ENCODE results near the gene KCNJ6.
"Not testable (repeated sequence)": the region's sequence is repeated elsewhere in the genome, so short reads cannot be mapped to it uniquely, and the experiment has no call there.

Gene KCNJ6

DNA sequence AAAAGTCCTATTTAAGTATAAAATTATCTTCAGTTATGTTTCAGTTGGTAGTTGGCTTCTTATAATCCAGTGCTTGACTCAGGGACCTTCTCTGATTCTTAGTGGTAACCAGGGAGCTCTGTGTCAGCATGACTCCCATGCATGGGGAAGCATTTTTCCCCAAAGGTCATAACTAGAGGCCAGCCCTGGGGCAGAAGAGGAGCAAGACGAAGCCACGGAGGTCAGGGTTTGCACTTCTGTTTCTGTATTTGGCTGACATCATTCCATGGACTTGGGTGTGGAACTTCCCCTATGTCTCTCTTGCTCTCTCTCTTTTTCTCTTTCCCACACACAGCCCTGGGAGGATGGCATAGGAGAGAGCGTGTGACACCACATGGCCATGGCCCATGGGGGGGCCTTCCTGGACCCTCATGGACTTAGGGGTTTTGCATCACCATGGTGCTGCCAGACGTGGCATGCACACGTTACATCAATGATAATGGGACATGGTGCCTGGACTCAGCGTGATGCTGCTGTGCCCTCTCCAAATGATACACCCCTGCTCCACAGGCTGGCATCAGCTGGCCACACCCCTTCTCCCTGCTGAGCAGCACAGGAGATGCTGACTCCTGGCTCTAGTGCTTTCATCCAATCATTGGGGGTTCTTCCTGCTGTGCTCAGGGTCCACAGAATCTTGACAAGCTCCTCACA lies 260.5 kb downstream of the KCNJ6 start:
- no peak for TF ChIP-seq ZNF274 (IDR thresholded peaks at IDR 0.05; ENCODE audit: low read depth, low read length)
- H3K4me3 ChIP-seq (ENCODE audit: low read length), result no peak overlapping the region

- no peak for TF ChIP-seq ZNF274 (IDR thresholded peaks at IDR 0.05; ENCODE audit: low read depth, low read length)
- H3K4me3 ChIP-seq (ENCODE audit: low read length), result no peak overlapping the region
Observed at GRCh38 chr21:37654596-37654995, 261.7 kb downstream of the KCNJ6 start.

- no peak overlapping the region for H3K4me3 ChIP-seq (ENCODE audit: low read length)
- TF ChIP-seq ZNF274 (IDR thresholded peaks at IDR 0.05; ENCODE audit: low read depth, low read length), result no peak
Observed at GRCh38 chr21:37653201-37653600, 263.1 kb downstream of the KCNJ6 start.

DNA sequence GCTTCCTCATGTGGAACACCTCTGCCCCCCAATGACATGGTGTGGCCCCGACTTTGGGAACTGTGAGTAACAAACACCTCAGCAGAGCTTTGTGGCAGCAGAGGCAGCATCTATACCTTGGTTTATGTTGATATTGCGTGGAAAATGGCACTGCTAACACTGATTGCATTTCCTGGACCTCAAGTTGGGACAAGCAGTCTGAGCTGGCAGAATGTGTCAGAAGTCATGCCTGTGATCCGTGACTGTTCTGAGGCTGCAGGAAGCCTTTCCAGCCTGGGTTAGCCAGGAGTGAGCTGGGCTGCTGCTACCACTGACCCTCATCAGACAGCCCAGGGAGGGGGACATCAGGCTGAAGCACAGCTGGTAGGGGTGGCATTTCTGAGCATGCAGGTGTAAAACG lies 268.5 kb downstream of the KCNJ6 start:
- H3K4me3 ChIP-seq (ENCODE audit: low read length), result no peak overlapping the region
- no peak for TF ChIP-seq ZNF274 (IDR thresholded peaks at IDR 0.05; ENCODE audit: low read depth, low read length)

DNA sequence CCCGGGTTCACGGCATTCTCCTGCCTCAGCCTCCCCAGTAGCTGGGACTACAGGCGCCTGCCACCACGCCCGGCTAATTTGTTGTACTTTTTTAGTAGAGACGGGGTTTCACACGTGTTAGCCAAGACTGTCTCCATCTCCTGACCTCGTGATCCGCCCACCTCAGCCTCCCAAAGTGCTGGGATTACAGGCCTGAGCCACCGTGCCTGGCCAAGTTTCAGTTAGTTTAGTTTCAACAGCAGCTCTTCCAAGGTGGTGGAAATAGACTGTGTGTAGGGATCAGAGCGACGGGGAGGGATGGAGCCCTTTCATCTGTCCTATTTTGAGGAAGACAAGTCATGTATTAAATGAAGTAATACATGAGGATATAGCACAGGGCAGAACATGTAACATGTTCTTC lies 269.5 kb downstream of the KCNJ6 start:
- H3K4me3 ChIP-seq (ENCODE audit: low read length), result not testable (repeated sequence)

GRCh38 chr21:37645848-37646247 lies 270.4 kb downstream of the KCNJ6 start:
- H3K4me3 ChIP-seq (ENCODE audit: low read length), result no peak overlapping the region
- TF ChIP-seq ZNF274 (IDR thresholded peaks at IDR 0.05; ENCODE audit: low read depth, low read length), result no peak

DNA sequence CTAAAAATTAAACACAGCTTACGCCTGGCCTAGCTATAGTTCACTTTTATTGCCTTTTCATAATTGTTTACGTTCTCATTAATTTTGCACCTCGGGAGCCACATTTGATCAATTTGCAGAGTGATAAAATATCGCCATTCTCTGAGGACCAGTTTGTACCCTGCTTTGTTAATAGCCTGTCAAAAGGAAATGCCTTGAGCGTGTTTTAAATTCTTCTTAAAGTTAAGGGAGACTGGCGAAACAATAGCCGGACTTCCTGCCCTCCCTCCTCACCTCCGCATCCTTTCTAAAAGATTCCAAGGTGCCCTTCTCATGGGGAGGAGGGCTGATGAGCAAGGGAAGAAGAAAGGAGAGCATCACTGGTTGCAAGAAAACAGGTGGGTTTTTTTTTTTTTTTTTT lies 271.6 kb downstream of the KCNJ6 start:
- no peak overlapping the region for H3K4me3 ChIP-seq (ENCODE audit: low read length)

GRCh38 chr21:37643862-37644261 lies 272.4 kb downstream of the KCNJ6 start:
- H3K4me3 ChIP-seq (ENCODE audit: low read length), result not testable (repeated sequence)

More for the DNA sequence above, 271.6 kb downstream of the KCNJ6 start:
- TF ChIP-seq ZNF274 (IDR thresholded peaks at IDR 0.05; ENCODE audit: low read depth, low read length), result no peak

- no peak for TF ChIP-seq ZNF274 (IDR thresholded peaks at IDR 0.05; ENCODE audit: low read depth, low read length)
- no peak overlapping the region for H3K4me3 ChIP-seq (ENCODE audit: low read length)
Observed at GRCh38 chr21:37642493-37642892, 273.8 kb downstream of the KCNJ6 start.

- TF ChIP-seq ZNF274 (IDR thresholded peaks at IDR 0.05; ENCODE audit: low read depth, low read length), result no peak
Observed at GRCh38 chr21:37639756-37640155, 276.5 kb downstream of the KCNJ6 start.

GRCh38 chr21:37636152-37636860 lies 280.0 kb downstream of the KCNJ6 start:
- no peak for TF ChIP-seq ZNF274 (IDR thresholded peaks at IDR 0.05; ENCODE audit: low read depth, low read length)
- H3K4me3 ChIP-seq (ENCODE audit: low read length), result no peak overlapping the region

More at GRCh38 chr21:37639756-37640155, 276.5 kb downstream of the KCNJ6 start:
- H3K4me3 ChIP-seq (ENCODE audit: low read length), result no peak overlapping the region

GRCh38 chr21:37631319-37632117 lies 284.7 kb downstream of the KCNJ6 start:
- H3K4me3 ChIP-seq (ENCODE audit: low read length), result no peak overlapping the region
- no peak for TF ChIP-seq ZNF274 (IDR thresholded peaks at IDR 0.05; ENCODE audit: low read depth, low read length)

GRCh38 chr21:37630872-37631271 lies 285.4 kb downstream of the KCNJ6 start:
- H3K4me3 ChIP-seq (ENCODE audit: low read length), result no peak overlapping the region
- TF ChIP-seq ZNF274 (IDR thresholded peaks at IDR 0.05; ENCODE audit: low read depth, low read length), result no peak

DNA sequence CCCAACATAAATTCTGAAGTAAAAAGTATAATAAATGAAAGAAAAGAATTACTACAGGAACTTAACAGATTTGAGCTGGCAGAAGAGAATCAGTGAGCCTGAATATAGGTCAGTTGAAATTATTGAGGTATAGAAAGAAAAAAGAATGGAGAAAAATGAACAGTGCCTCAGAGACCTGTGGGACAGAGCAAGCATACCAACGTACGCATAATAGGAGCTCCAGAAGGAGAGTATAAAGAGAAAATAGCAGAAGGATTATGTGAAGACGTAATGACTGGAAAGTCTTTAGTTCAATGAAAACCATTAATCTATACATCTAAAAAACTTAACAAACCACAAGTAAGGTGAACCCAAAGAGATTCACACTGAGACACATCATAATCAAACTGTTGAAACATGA lies 287.9 kb downstream of the KCNJ6 start:
- no peak for TF ChIP-seq ZNF274 (IDR thresholded peaks at IDR 0.05; ENCODE audit: low read depth, low read length)

DNA sequence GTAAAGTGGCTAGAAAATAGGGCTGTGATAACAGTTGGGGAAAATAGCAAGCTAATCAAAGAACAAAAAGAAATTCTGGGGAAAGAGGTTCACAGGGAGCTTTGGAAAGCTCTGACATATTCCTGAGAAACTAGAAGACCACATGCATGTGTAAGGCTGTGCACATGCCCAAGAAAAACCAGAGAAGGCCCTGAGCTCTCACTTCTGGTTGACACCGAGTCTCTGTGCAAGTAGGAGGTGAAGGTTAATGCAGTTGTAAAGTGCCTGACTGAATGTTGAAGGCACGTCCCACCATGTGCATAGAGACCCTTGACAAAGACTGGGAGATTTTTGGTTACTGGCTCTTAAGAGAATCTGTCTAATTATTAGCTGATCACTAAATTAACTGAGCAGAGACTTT lies 288.7 kb downstream of the KCNJ6 start:
- TF ChIP-seq ZNF274 (IDR thresholded peaks at IDR 0.05; ENCODE audit: low read depth, low read length), result no peak
- H3K4me3 ChIP-seq (ENCODE audit: low read length), result no peak overlapping the region

More for the DNA sequence above, 287.9 kb downstream of the KCNJ6 start:
- H3K4me3 ChIP-seq (ENCODE audit: low read length), result no peak overlapping the region

All from GM08714 (cell line).